Measurements from ENCODE around the gene HIP1. TPM values are rescaled to one million over a fixed set of nuclear protein-coding genes. Genes with fewer than 3 reads are reported as not detected.

Gene HIP1
- total and polyA plus RNA-seq, 2 of the 13 experiments (the other 11 are each of a cell fraction or from before 2014, with no cell fraction given): 4.5 to 6.2 TPM

GRCh38 chr7:75669579-75669978, 69.2 kb downstream of the HIP1 start:
- DNase-seq (ENCODE audit: low spot score) (no peak), ATAC-seq (no peak), FAIRE-seq (no peak)
- Histone ChIP-seq H3K4me1 (ENCODE audit: insufficient read depth, low read length) (no peaks in the 10 kb centered on the region), H3K4me2 (ENCODE audit: low read depth, low read length) (no peak overlapping the region), H3K36me3 (replicated peaks in 1 of 2; ENCODE audit: control insufficient read depth in 1 of 2, insufficient read depth in 2 of 2, low read length in 2 of 2) (no peaks in the 10 kb centered on the region), H3K4me3 (replicated peaks in 1 of 3; ENCODE audit: insufficient read depth in 1 of 3, low read depth in 2 of 3, low read length in 3 of 3) (no peak overlapping the region), H3K27me3 (ENCODE audit: control insufficient read depth in 1 of 2, insufficient read depth in 2 of 2, low read length in 2 of 2) (no peaks in the 10 kb centered on the region), H3K9me3 (ENCODE audit: low read length) (no peaks in the 10 kb centered on the region), H3K79me2 (ENCODE audit: insufficient read depth, low read length) (no peaks in the 10 kb centered on the region), H4K20me1 (ENCODE audit: insufficient read depth, low read length) (no peaks in the 10 kb centered on the region), H3K27ac (ENCODE audit: extremely low read length, insufficient read depth, low read length) (no peak overlapping the region), H2AFZ (ENCODE audit: low read length) (no peak overlapping the region), H3K9ac (ENCODE audit: insufficient read depth, low read depth, low read length) (no peak overlapping the region)
- ChIA-PET CTCF (ENCODE audit: low intra/inter-chr PET ratio, low total read pairs) (no interaction called here), POLR2A (no interaction called here)
- BruUV-seq (replicated peaks): no TSS peak
- WGBS (ENCODE audit: low lambda C conversion rate): 62% methylated on average over 4 of the region's 4 CpGs
- intact Hi-C loops (cut with micrococcal nuclease; ENCODE audit: unreplicated experiment): no loop called here
- TF ChIP-seq ATF6 (CRISPR knock-in tag; conservative IDR thresholded peaks at IDR 0.05) (no peak), GATAD2A (CRISPR knock-in tag; IDR thresholded peaks at IDR 0.05) (no peak), NR2F6 (IDR thresholded peaks at IDR 0.05) (no peak), NR2F6 (CRISPR knock-in tag; IDR thresholded peaks at IDR 0.05) (no peak), U2AF2 (IDR thresholded peaks at IDR 0.05; ENCODE audit: low read depth, low read length) (no peak), ZNF75D (CRISPR knock-in tag; IDR thresholded peaks at IDR 0.05; ENCODE audit: borderline replicate concordance) (no peak), THRA (CRISPR knock-in tag; IDR thresholded peaks at IDR 0.05; ENCODE audit: borderline replicate concordance) (no peak)
- in situ Hi-C loops (cut with HindIII; ENCODE audit: extremely low pct_ligation_motif_present, low pct_unique_long_range_greater_than_20kb): no loop called here

Data from HepG2 (cell line).